CD14-positive monocyte (primary cell): ENCODE results near the gene TTLL7. TPM values are rescaled to one million over a fixed set of nuclear protein-coding genes. Genes with fewer than 3 reads are reported as not detected.

Experiments used
- DNase-seq, 3 donors: peaks; one replicate each; pipeline ENCODE4 v3.0.0-alpha.2; 2011 to 2022
- H2AFZ ChIP-seq: 2 replicates; pipeline ENCODE4 v1.6.0; 2012; ENCODE audit warnings: mild to moderate bottlenecking, low read depth, low read length, inconsistent platforms; ENCODE audit not compliant: insufficient read depth, poor library complexity, severe bottlenecking
- H3K27ac ChIP-seq, 2 donors: 1 replicate in 1 of 2; 2 replicates in 1 of 2; pipeline ENCODE4 v1.5.1; 2012 to 2013; ENCODE audit warnings: low read length in 2 of 2, control low read depth in 1 of 2, inconsistent platforms in 1 of 2, low read depth in 1 of 2, mild to moderate bottlenecking in 1 of 2
- H3K27me3 ChIP-seq, 2 donors: one replicate each; pipeline versions ENCODE4 v1.6.0 to v1.6.1; 2011 to 2013; ENCODE audit warnings: low read length in 2 of 2; ENCODE audit not compliant: control insufficient read depth in 2 of 2, insufficient read depth in 2 of 2
- H3K36me3 ChIP-seq, 2 donors: replicated peaks in 1 of 2; 1 replicate in 1 of 2; 2 replicates in 1 of 2; pipeline versions ENCODE4 v1.5.1 to v1.6.1; 2012 to 2013; ENCODE audit warnings: low read length in 2 of 2, control low read depth in 1 of 2, inconsistent platforms in 1 of 2, mild to moderate bottlenecking in 1 of 2; ENCODE audit not compliant: insufficient read depth in 2 of 2, control insufficient read depth in 1 of 2
- H3K4me1 ChIP-seq, 2 donors: 1 replicate in 1 of 2; 2 replicates in 1 of 2; pipeline versions ENCODE4 v1.5.1 to v1.6.1; 2012 to 2013; ENCODE audit warnings: low read length in 2 of 2, control low read depth in 1 of 2, inconsistent platforms in 1 of 2, mild to moderate bottlenecking in 1 of 2, moderate library complexity in 1 of 2; ENCODE audit not compliant: insufficient read depth in 2 of 2, control insufficient read depth in 1 of 2
- H3K4me2 ChIP-seq: replicated peaks from 2 replicates; pipeline ENCODE3; 2012; ENCODE audit warnings: low read length, moderate library complexity, mild to moderate bottlenecking; ENCODE audit not compliant: poor library complexity, severe bottlenecking; ENCODE audit errors: extremely low read depth
- H3K4me3 ChIP-seq, 3 experiments: fragments of 200-600 bp in 1 of 3; sonication (generic) in 1 of 3; replicated peaks in 1 of 3; 1 replicate in 2 of 3; 2 replicates in 1 of 3; pipeline ENCODE4 v1.5.1; 2011 to 2013; ENCODE audit warnings: low read length in 3 of 3, mild to moderate bottlenecking in 3 of 3, control low read depth in 2 of 3, low read depth in 2 of 3, inconsistent platforms in 1 of 3, moderate library complexity in 1 of 3
- H3K79me2 ChIP-seq: 2 replicates; pipeline ENCODE4 v1.6.0; 2012; ENCODE audit warnings: mild to moderate bottlenecking, control low read depth, inconsistent platforms, low read length, moderate library complexity; ENCODE audit not compliant: insufficient read depth
- H3K9ac ChIP-seq: 2 replicates; pipeline ENCODE4 v1.6.0; 2017; ENCODE audit warnings: low read length, mild to moderate bottlenecking; ENCODE audit not compliant: insufficient read depth, poor library complexity, severe bottlenecking
- H3K9me3 ChIP-seq, 2 donors: replicated peaks in 1 of 2; 1 replicate in 1 of 2; 2 replicates in 1 of 2; pipeline versions ENCODE4 v1.5.1 to v1.6.1; 2012 to 2013; ENCODE audit warnings: low read length in 2 of 2, control low read depth in 1 of 2; ENCODE audit not compliant: control insufficient read depth in 1 of 2, insufficient read depth in 1 of 2
- H4K20me1 ChIP-seq: 2 replicates; pipeline ENCODE4 v1.6.0; 2012; ENCODE audit warnings: mild to moderate bottlenecking, low read length, control low read depth, moderate library complexity; ENCODE audit not compliant: insufficient read depth
- H3K27ac Mint-ChIP-seq, 7 donors: one replicate each; pipeline ENCODE4 v1.8.0; 2020; ENCODE audit warnings: mild to moderate bottlenecking in 7 of 7, mixed read lengths in 7 of 7, moderate library complexity in 6 of 7, inconsistent platforms in 2 of 7
- H3K27me3 Mint-ChIP-seq, 3 donors: one replicate each; pipeline ENCODE4 v1.8.0; 2021 to 2022; ENCODE audit warnings: low read depth in 3 of 3, mild to moderate bottlenecking in 3 of 3, mixed read lengths in 3 of 3, moderate library complexity in 3 of 3, inconsistent platforms in 1 of 3
- H3K36me3 Mint-ChIP-seq, 2 donors: one replicate each; pipeline ENCODE4 v1.8.0; 2020; ENCODE audit warnings: mixed read lengths in 2 of 2, inconsistent platforms in 1 of 2, mild to moderate bottlenecking in 1 of 2
- H3K4me1 Mint-ChIP-seq: one replicate; pipeline ENCODE4 v1.8.0; 2020; ENCODE audit warnings: mild to moderate bottlenecking, mixed read lengths
- H3K4me3 Mint-ChIP-seq, 2 donors: one replicate each; pipeline ENCODE4 v1.8.0; 2020; ENCODE audit warnings: mild to moderate bottlenecking in 2 of 2, mixed read lengths in 2 of 2, moderate library complexity in 1 of 2
- H3K9me3 Mint-ChIP-seq, 7 donors: one replicate each; pipeline ENCODE4 v1.8.0; 2020 to 2022; ENCODE audit warnings: mixed read lengths in 7 of 7, mild to moderate bottlenecking in 6 of 7, moderate library complexity in 6 of 7, inconsistent platforms in 2 of 7
- WGBS: methylation state at CpG from one replicate; pipeline ENCODE4 v1.1.5; 2013; ENCODE audit warnings: missing lambda C conversion rate; ENCODE audit not compliant: insufficient coverage; 5-methylcytosine and 5-hydroxymethylcytosine counted together
- intact Hi-C, 2 donors: fragments of 100-400 bp; cut with micrococcal nuclease; formaldehyde crosslinking; loops; one replicate each; pipeline versions ENCODE4 v1.15.0 to v1.15.1; 2023
- polyA plus RNA-seq, 3 donors: library from polyadenylated mRNA; depleted of rRNA in 1 of 3; unstranded in 2 of 3; stranded (reverse) in 1 of 3; fragments of 300-500 nt in 2 of 3; fragments of >200 nt in 1 of 3; fragmentation: Illumina TruSeq in 2 of 3; gene quantifications; 1 replicate in 2 of 3; 2 replicates in 1 of 3; pipeline ENCODE4 v1.2.3, GENCODE V29; 2012 to 2021
- TF ChIP-seq, protein P1 (sequence below): fragments of 200-600 bp; IDR thresholded peaks from one replicate; pipeline ENCODE4 v1.8.0; 2022; ENCODE audit warnings: antibody characterized with exemption, mild to moderate bottlenecking

TTLL7 gene
- polyA plus RNA-seq, 3 donors = 0.12 to 0.69 TPM; not detected in 1

GRCh38 chr1:83954166-83954823 is 44.6 kb downstream of the TTLL7 start:
- Histone ChIP-seq H3K9me3 (no peaks in the 10 kb centered on the region), H3K9ac (no peak overlapping the region), H2AFZ (no peak overlapping the region), H3K27me3 (no peaks in the 10 kb centered on the region), H3K79me2 (no peaks in the 10 kb centered on the region), H3K4me3 (no peak overlapping the region), H4K20me1 (no peaks in the 10 kb centered on the region), H3K27ac (no peak overlapping the region), H3K36me3 (no peaks in the 10 kb centered on the region), H3K4me2 (no peak overlapping the region), H3K4me1 (no peaks in the 10 kb centered on the region)
- H3K4me3 Mint-ChIP-seq = no peak overlapping the region
- H3K36me3 Mint-ChIP-seq = no peaks in the 10 kb centered on the region
- no peak for DNase-seq
- no peak overlapping the region for H3K27ac Mint-ChIP-seq
- H3K27me3 Mint-ChIP-seq = no peaks in the 10 kb centered on the region
- peaks cover 0 to 7% (median 2%) of the 10 kb centered on the region in 7 donors for H3K9me3 Mint-ChIP-seq
- TF ChIP-seq, protein P1, sequence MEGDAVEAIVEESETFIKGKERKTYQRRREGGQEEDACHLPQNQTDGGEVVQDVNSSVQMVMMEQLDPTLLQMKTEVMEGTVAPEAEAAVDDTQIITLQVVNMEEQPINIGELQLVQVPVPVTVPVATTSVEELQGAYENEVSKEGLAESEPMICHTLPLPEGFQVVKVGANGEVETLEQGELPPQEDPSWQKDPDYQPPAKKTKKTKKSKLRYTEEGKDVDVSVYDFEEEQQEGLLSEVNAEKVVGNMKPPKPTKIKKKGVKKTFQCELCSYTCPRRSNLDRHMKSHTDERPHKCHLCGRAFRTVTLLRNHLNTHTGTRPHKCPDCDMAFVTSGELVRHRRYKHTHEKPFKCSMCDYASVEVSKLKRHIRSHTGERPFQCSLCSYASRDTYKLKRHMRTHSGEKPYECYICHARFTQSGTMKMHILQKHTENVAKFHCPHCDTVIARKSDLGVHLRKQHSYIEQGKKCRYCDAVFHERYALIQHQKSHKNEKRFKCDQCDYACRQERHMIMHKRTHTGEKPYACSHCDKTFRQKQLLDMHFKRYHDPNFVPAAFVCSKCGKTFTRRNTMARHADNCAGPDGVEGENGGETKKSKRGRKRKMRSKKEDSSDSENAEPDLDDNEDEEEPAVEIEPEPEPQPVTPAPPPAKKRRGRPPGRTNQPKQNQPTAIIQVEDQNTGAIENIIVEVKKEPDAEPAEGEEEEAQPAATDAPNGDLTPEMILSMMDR = no peak
- WGBS = no CpG with 5 or more reads among the region's 3 CpGs
- no peaks in the 10 kb centered on the region for H3K4me1 Mint-ChIP-seq
- intact Hi-C loops = no loop called here

DNA sequence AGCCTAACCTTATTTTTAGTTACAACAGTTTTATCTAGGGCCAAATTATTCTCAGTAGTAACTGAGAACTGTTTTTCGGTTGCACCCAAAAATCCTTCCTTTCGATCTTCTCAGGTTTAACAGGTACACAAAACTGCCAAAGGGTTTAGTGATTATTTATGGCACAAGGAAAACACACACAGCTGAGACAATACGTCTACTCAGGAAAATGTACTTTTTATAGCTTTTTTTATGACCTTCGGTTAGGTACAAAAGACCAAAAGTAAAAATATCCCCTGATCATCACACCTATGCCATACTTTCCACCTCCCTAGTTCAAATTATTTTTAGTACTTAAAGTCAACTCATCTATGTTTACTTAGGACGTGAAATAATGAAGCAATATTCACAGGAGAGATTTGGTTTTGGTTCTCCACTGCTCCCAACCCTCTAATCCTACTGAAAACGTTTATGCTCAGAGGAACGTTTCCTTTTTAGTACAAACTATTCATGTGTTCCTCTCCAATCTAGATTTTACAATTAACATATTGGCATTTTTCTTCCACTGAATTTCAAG is 48.7 kb downstream of the TTLL7 start:
- Mint-ChIP-seq H3K36me3 (no peaks in the 10 kb centered on the region), H3K27ac (no peak overlapping the region), H3K27me3 (peaks cover 0 to 3% (median 0%) of the 10 kb centered on the region in 3 donors), H3K4me3 (no peak overlapping the region), H3K4me1 (no peaks in the 10 kb centered on the region), H3K9me3 (peaks cover 0 to 6% (median 0%) of the 10 kb centered on the region in 7 donors)
- 100% methylated on average over 1 of the region's 7 CpGs for WGBS
- Histone ChIP-seq H3K9me3 (no peaks in the 10 kb centered on the region), H4K20me1 (no peaks in the 10 kb centered on the region), H3K27me3 (no peaks in the 10 kb centered on the region), H3K79me2 (no peaks in the 10 kb centered on the region), H3K4me2 (no peak overlapping the region), H2AFZ (no peak overlapping the region), H3K9ac (no peak overlapping the region), H3K4me3 (no peak overlapping the region), H3K4me1 (no peaks in the 10 kb centered on the region), H3K27ac (no peak overlapping the region), H3K36me3 (no peaks in the 10 kb centered on the region)
- TF ChIP-seq, protein P1 = no peak
- DNase-seq = no peak
- intact Hi-C loops = no loop called here
